K562 (cell line): Measurements from ENCODE around the gene TP53I13. TPM values are rescaled to one million over a fixed set of nuclear protein-coding genes. Genes with fewer than 3 reads are reported as not detected.

Experiments
- ATAC-seq: fragments of 200-7000 bp; cut with Tn5 transposase; 3 replicates; pipeline ENCODE4 v1.9.1; 2020; ENCODE audit warnings: moderate library complexity
- BruUV-seq: library from RNA; stranded (reverse); fragments of 400-500 nt; replicated peaks from 2 replicates; lab custom pipeline; 2021; lab: Mats Ljungman, UMichigan
- CTCF ChIA-PET: fragments of 300-600 bp; formaldehyde crosslinking; extraction: SDS; loops from one replicate; lab custom pipeline; 2021; ENCODE audit warnings: low intra/inter-chr PET ratio; lab: Yijun Ruan, JAX
- POLR2A ChIA-PET: fragments of 300-600, 350-650 bp; sonication (Branson Sonifier 250); formaldehyde crosslinking; extraction: SDS; loops from one replicate; lab custom pipeline; 2021; ENCODE audit warnings: antibody characterized with exemption, inconsistent platforms; lab: Yijun Ruan, JAX
- DNase-seq, 4 experiments: peaks; one replicate each; pipeline versions ENCODE4 v3.0.0 to v3.0.0-alpha.2; 2011 to 2018; ENCODE audit warnings: low spot score in 3 of 4, mixed read lengths in 3 of 4; ENCODE audit errors: extremely low read depth in 1 of 4
- FAIRE-seq: peaks from 2 replicates; lab custom pipeline; 2011; peaks lifted over from hg19 to GRCh38; lab: Jason Lieb, UNC
- H2AFZ ChIP-seq: 2 replicates; pipeline ENCODE4 v1.6.0; 2011; ENCODE audit warnings: low read depth, low read length, control low read depth, inconsistent platforms
- H3K27ac ChIP-seq: fragments of 200-600 bp; 3 replicates; pipeline ENCODE4 v1.8.0; 2011; ENCODE audit warnings: low read depth, mild to moderate bottlenecking, control low read depth, inconsistent platforms, low read length, moderate library complexity, mixed read lengths; ENCODE audit errors: extremely low read depth
- H3K27me3 ChIP-seq, 2 experiments: fragments of 300-600 bp in 1 of 2; 2 replicates in 1 of 2; 3 replicates in 1 of 2; pipeline versions ENCODE4 v1.6.0 to v1.8.0; 2011; ENCODE audit warnings: inconsistent platforms in 2 of 2, low read length in 2 of 2, mild to moderate bottlenecking in 1 of 2, mixed read lengths in 1 of 2, moderate library complexity in 1 of 2; ENCODE audit not compliant: control insufficient read depth in 2 of 2, insufficient read depth in 2 of 2
- H3K36me3 ChIP-seq: fragments of 300-600 bp; 3 replicates; pipeline ENCODE4 v1.8.0; 2011; ENCODE audit warnings: mild to moderate bottlenecking, low read length, inconsistent platforms; ENCODE audit not compliant: control insufficient read depth, insufficient read depth
- H3K4me1 ChIP-seq, 2 experiments: fragments of 200-600 bp in 1 of 2; replicated peaks in 1 of 2; 2 replicates in 1 of 2; 3 replicates in 1 of 2; pipeline versions ENCODE4 v1.5.1 to v1.8.0; 2011; ENCODE audit warnings: inconsistent platforms in 2 of 2, low read length in 2 of 2, mild to moderate bottlenecking in 1 of 2, mixed read lengths in 1 of 2, moderate library complexity in 1 of 2; ENCODE audit not compliant: control insufficient read depth in 2 of 2, insufficient read depth in 2 of 2
- H3K4me2 ChIP-seq: 2 replicates; pipeline ENCODE4 v1.6.1; 2011; ENCODE audit warnings: low read length, control low read depth, inconsistent platforms, mixed read lengths; ENCODE audit not compliant: insufficient read depth
- H3K4me3 ChIP-seq: fragments of 200-600 bp; sonication (generic), shearing (Covaris generic); 2 replicates; pipeline ENCODE4 v1.5.1; 2016; ENCODE audit warnings: control low read depth, inconsistent platforms
- H3K79me2 ChIP-seq: fragments of 200-600 bp; 3 replicates; pipeline ENCODE4 v1.8.0; 2011; ENCODE audit warnings: low read length, inconsistent platforms; ENCODE audit not compliant: control insufficient read depth, insufficient read depth
- H3K9ac ChIP-seq, 2 experiments: 2 replicates each; pipeline versions ENCODE4 v1.6.0 to v1.6.1; 2011; ENCODE audit warnings: low read depth in 2 of 2, low read length in 2 of 2, control low read depth in 1 of 2, inconsistent platforms in 1 of 2, mild to moderate bottlenecking in 1 of 2, mixed read lengths in 1 of 2; ENCODE audit not compliant: insufficient read depth in 1 of 2
- H3K9me1 ChIP-seq: one replicate; pipeline ENCODE4 v1.6.0; 2011; ENCODE audit warnings: inconsistent platforms, mild to moderate bottlenecking, low read length, moderate library complexity; ENCODE audit not compliant: control insufficient read depth, insufficient read depth
- H3K9me3 ChIP-seq: replicated peaks from 2 replicates; pipeline ENCODE4 v1.5.1; 2011; ENCODE audit warnings: low read depth, low read length, inconsistent platforms; ENCODE audit not compliant: control insufficient read depth, insufficient read depth
- H4K20me1 ChIP-seq: replicated peaks from 2 replicates; pipeline ENCODE4 v1.6.1; 2011; ENCODE audit warnings: low read length, inconsistent platforms, mixed read lengths; ENCODE audit not compliant: control insufficient read depth, insufficient read depth
- CBX8 ChIP-seq: fragments of 200-600 bp; sonication (generic); IDR thresholded peaks from 2 replicates; pipeline ENCODE4 v1.6.1; 2012; ENCODE audit warnings: borderline replicate concordance, mixed run types, low read depth, mild to moderate bottlenecking, moderate library complexity, mixed read lengths, low read length, control low read depth, inconsistent platforms; ENCODE audit not compliant: poor library complexity, severe bottlenecking; ENCODE audit errors: extremely low read depth
- FOXM1 ChIP-seq, 2 experiments: fragments of 450-650 bp in 1 of 2; sonication (generic) in 1 of 2; formaldehyde crosslinking in 1 of 2; IDR thresholded peaks; 2 replicates each; pipeline versions ENCODE4 v1.6.1 to v1.9.0; 2017 to 2022; ENCODE audit warnings: low read depth in 2 of 2, mild to moderate bottlenecking in 2 of 2, missing genetic modification reagents in 1 of 2, moderate library complexity in 1 of 2
- GTF2F1 ChIP-seq: IDR thresholded peaks from 2 replicates; pipeline ENCODE4 v1.6.1; 2011; ENCODE audit warnings: low read depth, low read length, improper control_type of control experiment
- HLTF ChIP-seq: fragments of 450-650 bp; IDR thresholded peaks from 2 replicates; pipeline ENCODE4 v1.6.1; 2016
- PHF20 ChIP-seq: fragments of 450-650 bp; IDR thresholded peaks from 2 replicates; pipeline ENCODE4 v1.6.1; 2018; ENCODE audit not compliant: partially characterized antibody
- SIN3B ChIP-seq: fragments of 450-650 bp; IDR thresholded peaks from 2 replicates; pipeline ENCODE4 v1.6.1; 2017; ENCODE audit warnings: low read depth, mild to moderate bottlenecking, moderate library complexity
- SMARCB1 ChIP-seq: IDR thresholded peaks from 2 replicates; pipeline ENCODE4 v1.6.1; 2011; ENCODE audit warnings: improper control_type of control experiment, low read depth; ENCODE audit not compliant: insufficient read length
- TRIM24 ChIP-seq, 2 experiments: fragments of 450-650 bp; IDR thresholded peaks; 2 replicates each; pipeline ENCODE4 v1.6.1; 2016
- ZNF551 ChIP-seq: fragments of 250-450 bp; sonication (Bioruptor Pico); IDR thresholded peaks from 2 replicates; pipeline ENCODE4 v1.5.0; 2021; ENCODE audit warnings: mild to moderate bottlenecking, moderate library complexity
- ZNF707 ChIP-seq: fragments of 250-450 bp; sonication (Bioruptor Pico); conservative IDR thresholded peaks from 2 replicates; pipeline ENCODE4 v1.8.0; 2022; ENCODE audit warnings: inconsistent platforms, mild to moderate bottlenecking, moderate library complexity
- ZNF785 ChIP-seq: fragments of 250-450 bp; sonication (Bioruptor Pico); IDR thresholded peaks from 2 replicates; pipeline ENCODE4 v1.4.0; 2020; ENCODE audit warnings: mild to moderate bottlenecking
- WGBS: fragments of 100-300 bp; shearing (Covaris generic); methylation state at CpG from one replicate; pipeline ENCODE4 v1.1.6; 2016; ENCODE audit warnings: low coverage, mixed read lengths; ENCODE audit not compliant: insufficient coverage; ENCODE audit errors: missing lambda C conversion rate; 5-methylcytosine and 5-hydroxymethylcytosine counted together
- in situ Hi-C: fragments of 300-500 bp; cut with MboI; formaldehyde crosslinking; loops from 4 replicates; pipeline ENCODE4 v1.15.0; 2018; ENCODE audit warnings: inconsistent platforms, mixed read lengths
- intact Hi-C: fragments of 100-400 bp; cut with micrococcal nuclease; formaldehyde crosslinking; loops from 2 replicates; pipeline ENCODE4 v1.14.2; 2022
- polyA plus RNA-seq, 8 experiments: library from polyadenylated mRNA; depleted of rRNA in 4 of 8; stranded (reverse) in 5 of 8; unstranded in 3 of 8; fragments of >200 nt; fragmentation: Nextera tagmentation in 2 of 8; fragmentation: Illumina TruSeq in 1 of 8; extraction: Ambion mirVana in 2 of 8; extraction: Trizol in 1 of 8; gene quantifications; 2 replicates each; pipeline versions ENCODE4 v1.2.1 to v1.2.3, GENCODE V29; 2011 to 2014; ENCODE audit warnings: inconsistent platforms in 1 of 8, missing spikeins in 1 of 8
- total RNA-seq, 7 experiments: library from RNA; depleted of rRNA in 6 of 7; stranded (reverse); fragments of >200 nt in 6 of 7; fragmentation: Illumina TruSeq in 2 of 7; extraction: Trizol in 2 of 7; gene quantifications; 2 replicates each; pipeline versions ENCODE4 v1.2.1 to v1.2.3, GENCODE V29; 2011 to 2021; ENCODE audit warnings: low replicate concordance in 1 of 7
- TF ChIP-seq, protein P1 (sequence below): sonication (generic); formaldehyde crosslinking; IDR thresholded peaks from 2 replicates; pipeline ENCODE4 v1.8.0; 2023; ENCODE audit warnings: mild to moderate bottlenecking, missing genetic modification reagents
- TF ChIP-seq, protein P2 (sequence below): fragments of 250-450 bp; sonication (Bioruptor Pico); IDR thresholded peaks from 2 replicates; pipeline ENCODE4 v1.5.0; 2021; ENCODE audit warnings: mild to moderate bottlenecking, borderline replicate concordance
- TF ChIP-seq, protein P3 (sequence below): fragments of 450-650 bp; formaldehyde crosslinking; IDR thresholded peaks from 2 replicates; pipeline ENCODE4 v1.4.0; 2022; ENCODE audit warnings: missing genetic modification characterization

Gene TP53I13
- total and polyA plus RNA-seq, 9 of the 15 experiments (the other 6 are each of a cell fraction or from before 2014, with no cell fraction given): 0.08 to 28.3 (median 9.1) TPM

DNA sequence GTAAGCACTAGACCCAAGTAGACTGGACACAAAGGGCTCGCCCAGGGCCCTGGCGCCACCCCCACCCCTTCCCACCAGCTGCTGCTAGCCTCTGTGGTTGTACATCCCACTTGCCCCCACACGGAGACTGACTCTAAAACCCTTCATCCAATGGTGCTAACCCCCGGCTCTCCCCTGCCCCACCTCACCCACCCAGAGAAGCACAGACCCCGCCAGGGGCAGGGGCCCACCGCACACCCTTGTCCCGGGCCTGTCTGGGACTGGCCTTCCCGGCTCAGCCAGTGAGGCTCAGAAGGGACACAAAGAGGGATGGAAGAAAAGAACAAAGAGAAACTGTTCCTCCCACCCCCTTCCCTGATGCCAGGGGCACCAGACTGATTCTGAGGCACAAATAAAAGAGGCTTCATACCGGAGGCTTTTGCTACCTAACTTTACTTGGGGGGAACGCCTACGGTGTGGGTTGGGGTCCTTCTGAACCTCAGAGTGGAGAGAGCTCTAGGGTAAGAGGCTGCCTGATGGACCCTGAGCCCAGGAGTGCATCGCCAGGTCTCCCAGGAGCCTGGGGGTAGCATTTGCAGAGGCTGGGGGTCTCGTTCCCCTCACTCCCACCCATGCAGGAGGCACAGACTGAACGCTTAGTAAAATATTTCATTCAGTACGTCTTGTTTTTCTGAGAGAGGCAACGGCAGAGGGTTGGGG lies 46.0 kb downstream of the TP53I13 start:
- no TSS peak for BruUV-seq
- no peaks in the 10 kb centered on the region for H3K79me2 ChIP-seq
- H3K4me3 ChIP-seq: no peak overlapping the region

More for the DNA sequence above, 46.0 kb downstream of the TP53I13 start:
- Histone ChIP-seq H3K4me1 (peaks cover 18 to 56% of the 10 kb centered on the region in 2 experiments), H3K9me1 (no peaks in the 10 kb centered on the region), H3K9ac (peak overlapping the region in 1 of 2 experiments; percentile 92; a peak in 2 of 4 replicates), H3K9me3 (no peaks in the 10 kb centered on the region), H3K27me3 (no peaks in the 10 kb centered on the region), H2AFZ (no peak overlapping the region), H3K36me3 (no peaks in the 10 kb centered on the region; the same call in 2 of the 3 replicates), H3K27ac (no peak overlapping the region), H3K4me2 (peak overlapping the region; percentile 81; the same call in 1 of the 2 replicates), H4K20me1 (no peaks in the 10 kb centered on the region; the same call in 1 of the 2 replicates)
- POLR2A ChIA-PET: no interaction called here
- FAIRE-seq: no peak
- CTCF ChIA-PET: no interaction called here
- intact Hi-C loops: loop anchor here (1.0 to 10.0 kb wide), 2 partner anchors 34 to 470 kb away; no protein-coding TSS in a partner anchor
- in situ Hi-C loops: no loop called here
- TF ChIP-seq, protein P1, sequence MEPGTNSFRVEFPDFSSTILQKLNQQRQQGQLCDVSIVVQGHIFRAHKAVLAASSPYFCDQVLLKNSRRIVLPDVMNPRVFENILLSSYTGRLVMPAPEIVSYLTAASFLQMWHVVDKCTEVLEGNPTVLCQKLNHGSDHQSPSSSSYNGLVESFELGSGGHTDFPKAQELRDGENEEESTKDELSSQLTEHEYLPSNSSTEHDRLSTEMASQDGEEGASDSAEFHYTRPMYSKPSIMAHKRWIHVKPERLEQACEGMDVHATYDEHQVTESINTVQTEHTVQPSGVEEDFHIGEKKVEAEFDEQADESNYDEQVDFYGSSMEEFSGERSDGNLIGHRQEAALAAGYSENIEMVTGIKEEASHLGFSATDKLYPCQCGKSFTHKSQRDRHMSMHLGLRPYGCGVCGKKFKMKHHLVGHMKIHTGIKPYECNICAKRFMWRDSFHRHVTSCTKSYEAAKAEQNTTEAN: no peak
- TF ChIP-seq FOXM1 (IDR thresholded peaks at IDR 0.05; ENCODE audit: low read depth) (no peak), FOXM1 (CRISPR knock-in tag; IDR thresholded peaks at IDR 0.05; ENCODE audit: low read depth) (no peak), TRIM24 (IDR thresholded peaks at IDR 0.05) (no peak), HLTF (no peak), ZNF785 (no peak), SIN3B (no peak), ZNF707 (no peak), PHF20 (no peak), ZNF551 (CRISPR knock-in tag) (no peak), SMARCB1 (no peak), GTF2F1 (no peak), CBX8 (no peak)
- TF ChIP-seq, protein P2, sequence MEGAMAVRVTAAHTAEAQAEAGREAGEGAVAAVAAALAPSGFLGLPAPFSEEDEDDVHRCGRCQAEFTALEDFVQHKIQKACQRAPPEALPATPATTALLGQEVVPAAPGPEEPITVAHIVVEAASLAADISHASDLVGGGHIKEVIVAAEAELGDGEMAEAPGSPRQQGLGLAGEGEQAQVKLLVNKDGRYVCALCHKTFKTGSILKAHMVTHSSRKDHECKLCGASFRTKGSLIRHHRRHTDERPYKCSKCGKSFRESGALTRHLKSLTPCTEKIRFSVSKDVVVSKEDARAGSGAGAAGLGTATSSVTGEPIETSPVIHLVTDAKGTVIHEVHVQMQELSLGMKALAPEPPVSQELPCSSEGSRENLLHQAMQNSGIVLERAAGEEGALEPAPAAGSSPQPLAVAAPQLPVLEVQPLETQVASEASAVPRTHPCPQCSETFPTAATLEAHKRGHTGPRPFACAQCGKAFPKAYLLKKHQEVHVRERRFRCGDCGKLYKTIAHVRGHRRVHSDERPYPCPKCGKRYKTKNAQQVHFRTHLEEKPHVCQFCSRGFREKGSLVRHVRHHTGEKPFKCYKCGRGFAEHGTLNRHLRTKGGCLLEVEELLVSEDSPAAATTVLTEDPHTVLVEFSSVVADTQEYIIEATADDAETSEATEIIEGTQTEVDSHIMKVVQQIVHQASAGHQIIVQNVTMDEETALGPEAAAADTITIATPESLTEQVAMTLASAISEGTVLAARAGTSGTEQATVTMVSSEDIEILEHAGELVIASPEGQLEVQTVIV (CRISPR knock-in tag): no peak
- TF ChIP-seq, protein P3, sequence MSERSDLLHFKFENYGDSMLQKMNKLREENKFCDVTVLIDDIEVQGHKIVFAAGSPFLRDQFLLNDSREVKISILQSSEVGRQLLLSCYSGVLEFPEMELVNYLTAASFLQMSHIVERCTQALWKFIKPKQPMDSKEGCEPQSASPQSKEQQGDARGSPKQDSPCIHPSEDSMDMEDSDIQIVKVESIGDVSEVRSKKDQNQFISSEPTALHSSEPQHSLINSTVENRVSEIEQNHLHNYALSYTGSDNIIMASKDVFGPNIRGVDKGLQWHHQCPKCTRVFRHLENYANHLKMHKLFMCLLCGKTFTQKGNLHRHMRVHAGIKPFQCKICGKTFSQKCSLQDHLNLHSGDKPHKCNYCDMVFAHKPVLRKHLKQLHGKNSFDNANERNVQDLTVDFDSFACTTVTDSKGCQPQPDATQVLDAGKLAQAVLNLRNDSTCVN (CRISPR knock-in tag): no peak
- no peak for DNase-seq
- WGBS: 67% methylated on average over 15 of the region's 16 CpGs
- ATAC-seq: no peak
